ENCODE measurements around the gene SFTPB. TPM values are rescaled to one million over a fixed set of nuclear protein-coding genes. Genes with fewer than 3 reads are reported as not detected.

Gene SFTPB
- total and polyA plus RNA-seq, 5 donors: 0.60 to 3.1 TPM; not detected in 3

GRCh38 chr2:85653996-85654395 lies 14.0 kb downstream of the SFTPB start:
- no peak for DNase-seq
- WGBS: 81% methylated on average over 3 of the region's 3 CpGs
- H3K27me3 ChIP-seq (ENCODE audit: control insufficient read depth, insufficient read depth): no peaks in the 10 kb centered on the region
- peaks cover under 1% of the 10 kb centered on the region for H3K4me1 ChIP-seq (ENCODE audit: control insufficient read depth, insufficient read depth, low read length)
- intact Hi-C loops (cut with DNase I): no loop called here
- H3K27ac ChIP-seq (ENCODE audit: low read length): no peak overlapping the region
- no peak for ATAC-seq
- H3K4me3 ChIP-seq (ENCODE audit: low read length): no peak overlapping the region
- no peaks in the 10 kb centered on the region for H3K9me3 ChIP-seq (ENCODE audit: control insufficient read depth, low read length)

- no peaks in the 10 kb centered on the region for H3K27me3 ChIP-seq (ENCODE audit: control insufficient read depth, insufficient read depth)
- no peak for DNase-seq
- no peak for ATAC-seq
- intact Hi-C loops (cut with DNase I): no loop called here
- H3K9me3 ChIP-seq (ENCODE audit: control insufficient read depth, low read length): no peaks in the 10 kb centered on the region
- no peak overlapping the region for H3K27ac ChIP-seq (ENCODE audit: low read length)
- no peak overlapping the region for H3K4me3 ChIP-seq (ENCODE audit: low read length)
- H3K4me1 ChIP-seq (ENCODE audit: control insufficient read depth, insufficient read depth, low read length): peaks cover 3% of the 10 kb centered on the region
- WGBS: 97% methylated on average over 2 of the region's 2 CpGs
These were observed 15.9 kb downstream of the SFTPB start for GRCh38 chr2:85652056-85652455.

- no peak for ATAC-seq
- WGBS: 87% methylated on average over 3 of the region's 3 CpGs
These were observed 16.9 kb downstream of the SFTPB start for GRCh38 chr2:85651097-85651496.

GRCh38 chr2:85650456-85650855 lies 17.5 kb downstream of the SFTPB start:
- H3K27ac ChIP-seq (ENCODE audit: low read length): no peak overlapping the region
- H3K4me3 ChIP-seq (ENCODE audit: low read length): no peak overlapping the region
- no peak for ATAC-seq
- H3K4me1 ChIP-seq (ENCODE audit: control insufficient read depth, insufficient read depth, low read length): peaks cover 3% of the 10 kb centered on the region
- no peak for DNase-seq
- no peaks in the 10 kb centered on the region for H3K9me3 ChIP-seq (ENCODE audit: control insufficient read depth, low read length)
- 97% methylated on average over 4 of the region's 4 CpGs for WGBS
- intact Hi-C loops (cut with DNase I): no loop called here
- H3K27me3 ChIP-seq (ENCODE audit: control insufficient read depth, insufficient read depth): no peaks in the 10 kb centered on the region

More at GRCh38 chr2:85651097-85651496, 16.9 kb downstream of the SFTPB start:
- Histone ChIP-seq H3K4me3 (ENCODE audit: low read length) (no peak overlapping the region), H3K27me3 (ENCODE audit: control insufficient read depth, insufficient read depth) (no peaks in the 10 kb centered on the region), H3K9me3 (ENCODE audit: control insufficient read depth, low read length) (no peaks in the 10 kb centered on the region), H3K27ac (ENCODE audit: low read length) (no peak overlapping the region), H3K4me1 (ENCODE audit: control insufficient read depth, insufficient read depth, low read length) (peaks cover 3% of the 10 kb centered on the region)
- intact Hi-C loops (cut with DNase I): no loop called here
- DNase-seq: no peak

- ATAC-seq (peak in 1 of 2 donors; percentile 12), DNase-seq (no peak)
- H3K4me3 ChIP-seq (ENCODE audit: low read length): no peak overlapping the region
- 81% methylated on average over 9 of the region's 9 CpGs for WGBS
- no peak overlapping the region for H3K27ac ChIP-seq (ENCODE audit: low read length)
- H3K27me3 ChIP-seq (ENCODE audit: control insufficient read depth, insufficient read depth): no peaks in the 10 kb centered on the region
- no peaks in the 10 kb centered on the region for H3K9me3 ChIP-seq (ENCODE audit: control insufficient read depth, low read length)
- intact Hi-C loops (cut with DNase I): loop anchor here in 1 of 4 donors (5.0 kb wide), 1 partner anchor 58 kb away; no protein-coding TSS in a partner anchor
- H3K4me1 ChIP-seq (ENCODE audit: control insufficient read depth, insufficient read depth, low read length): peaks cover 3% of the 10 kb centered on the region
These were observed 18.5 kb downstream of the SFTPB start for GRCh38 chr2:85649201-85650190.

GRCh38 chr2:85648619-85649018 lies 19.4 kb downstream of the SFTPB start:
- H3K27ac ChIP-seq (ENCODE audit: low read length): no peak overlapping the region

GRCh38 chr2:85647823-85648526 lies 20.0 kb downstream of the SFTPB start:
- Histone ChIP-seq H3K27me3 (ENCODE audit: control insufficient read depth, insufficient read depth) (no peaks in the 10 kb centered on the region), H3K4me3 (ENCODE audit: low read length) (no peak overlapping the region), H3K9me3 (ENCODE audit: control insufficient read depth, low read length) (no peaks in the 10 kb centered on the region), H3K27ac (ENCODE audit: low read length) (no peak overlapping the region), H3K4me1 (ENCODE audit: control insufficient read depth, insufficient read depth, low read length) (peaks cover 3% of the 10 kb centered on the region)
- WGBS: 87% methylated on average over 10 of the region's 10 CpGs
- intact Hi-C loops (cut with DNase I): loop anchor here in 1 of 4 donors (5.0 kb wide), 1 partner anchor 59 kb away; no protein-coding TSS in a partner anchor
- no peak for ATAC-seq
- DNase-seq: no peak

More at GRCh38 chr2:85648619-85649018, 19.4 kb downstream of the SFTPB start:
- WGBS: 51% methylated on average over 2 of the region's 2 CpGs
- intact Hi-C loops (cut with DNase I): loop anchor here in 1 of 4 donors (5.0 kb wide), 1 partner anchor 59 kb away; no protein-coding TSS in a partner anchor
- Histone ChIP-seq H3K27me3 (ENCODE audit: control insufficient read depth, insufficient read depth) (no peaks in the 10 kb centered on the region), H3K4me1 (ENCODE audit: control insufficient read depth, insufficient read depth, low read length) (peaks cover 3% of the 10 kb centered on the region), H3K9me3 (ENCODE audit: control insufficient read depth, low read length) (no peaks in the 10 kb centered on the region), H3K4me3 (ENCODE audit: low read length) (no peak overlapping the region)
- DNase-seq (no peak), ATAC-seq (peak in 1 of 2 donors; percentile 70)

- Histone ChIP-seq H3K27ac (ENCODE audit: low read length) (no peak overlapping the region), H3K4me1 (ENCODE audit: control insufficient read depth, insufficient read depth, low read length) (peaks cover 3% of the 10 kb centered on the region), H3K27me3 (ENCODE audit: control insufficient read depth, insufficient read depth) (no peaks in the 10 kb centered on the region), H3K9me3 (ENCODE audit: control insufficient read depth, low read length) (no peaks in the 10 kb centered on the region), H3K4me3 (ENCODE audit: low read length) (no peak overlapping the region)
- ATAC-seq: no peak
- intact Hi-C loops (cut with DNase I): loop anchor here in 1 of 4 donors (5.0 kb wide), 1 partner anchor 61 kb away; no protein-coding TSS in a partner anchor
- DNase-seq: no peak
- WGBS: 94% methylated on average over 2 of the region's 2 CpGs
These were observed 21.8 kb downstream of the SFTPB start for GRCh38 chr2:85646166-85646565.

GRCh38 chr2:85644909-85645308 lies 23.1 kb downstream of the SFTPB start:
- no peaks in the 10 kb centered on the region for H3K9me3 ChIP-seq (ENCODE audit: control insufficient read depth, low read length)
- H3K4me1 ChIP-seq (ENCODE audit: control insufficient read depth, insufficient read depth, low read length): peaks cover 3% of the 10 kb centered on the region
- 94% methylated on average over 8 of the region's 8 CpGs for WGBS
- H3K4me3 ChIP-seq (ENCODE audit: low read length): no peak overlapping the region
- intact Hi-C loops (cut with DNase I): loop anchor here in 1 of 4 donors (5.0 kb wide), 1 partner anchor 62 kb away; no protein-coding TSS in a partner anchor
- no peaks in the 10 kb centered on the region for H3K27me3 ChIP-seq (ENCODE audit: control insufficient read depth, insufficient read depth)
- no peak for DNase-seq
- no peak overlapping the region for H3K27ac ChIP-seq (ENCODE audit: low read length)
- ATAC-seq: no peak

- intact Hi-C loops (cut with DNase I): no loop called here
- ATAC-seq (no peak), DNase-seq (no peak)
- Histone ChIP-seq H3K4me1 (ENCODE audit: control insufficient read depth, insufficient read depth, low read length) (no peaks in the 10 kb centered on the region), H3K9me3 (ENCODE audit: control insufficient read depth, low read length) (no peaks in the 10 kb centered on the region), H3K27me3 (ENCODE audit: control insufficient read depth, insufficient read depth) (no peaks in the 10 kb centered on the region), H3K4me3 (ENCODE audit: low read length) (no peak overlapping the region), H3K27ac (ENCODE audit: low read length) (no peak overlapping the region)
- WGBS: 87% methylated on average over 3 of the region's 3 CpGs
These were observed 25.3 kb downstream of the SFTPB start for GRCh38 chr2:85642725-85643124.

Data from right cardiac atrium (tissue), 5 donors.